Measurements from ENCODE around the gene MAST1.

DNA sequence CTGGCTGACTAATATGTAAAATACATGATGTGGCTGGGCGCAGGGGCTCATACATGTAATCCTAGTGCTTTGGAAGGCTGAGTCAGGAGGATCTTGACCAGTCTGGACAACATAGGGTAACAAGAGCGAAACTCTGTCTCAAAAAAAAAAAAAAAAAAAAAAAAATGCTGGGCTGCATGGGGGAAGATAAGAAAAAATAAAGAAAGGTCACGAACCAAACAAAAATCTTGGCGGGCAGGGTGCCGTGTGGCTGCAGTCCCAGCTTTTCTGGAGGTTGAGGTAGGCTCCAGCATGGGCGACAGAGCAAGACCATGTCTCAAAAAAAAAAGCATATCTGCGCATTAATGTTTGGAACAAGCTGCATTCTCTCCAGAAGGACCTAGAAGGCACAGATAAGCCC lies 23.2 kb upstream of the MAST1 start:
- TF ChIP-seq, protein P1, sequence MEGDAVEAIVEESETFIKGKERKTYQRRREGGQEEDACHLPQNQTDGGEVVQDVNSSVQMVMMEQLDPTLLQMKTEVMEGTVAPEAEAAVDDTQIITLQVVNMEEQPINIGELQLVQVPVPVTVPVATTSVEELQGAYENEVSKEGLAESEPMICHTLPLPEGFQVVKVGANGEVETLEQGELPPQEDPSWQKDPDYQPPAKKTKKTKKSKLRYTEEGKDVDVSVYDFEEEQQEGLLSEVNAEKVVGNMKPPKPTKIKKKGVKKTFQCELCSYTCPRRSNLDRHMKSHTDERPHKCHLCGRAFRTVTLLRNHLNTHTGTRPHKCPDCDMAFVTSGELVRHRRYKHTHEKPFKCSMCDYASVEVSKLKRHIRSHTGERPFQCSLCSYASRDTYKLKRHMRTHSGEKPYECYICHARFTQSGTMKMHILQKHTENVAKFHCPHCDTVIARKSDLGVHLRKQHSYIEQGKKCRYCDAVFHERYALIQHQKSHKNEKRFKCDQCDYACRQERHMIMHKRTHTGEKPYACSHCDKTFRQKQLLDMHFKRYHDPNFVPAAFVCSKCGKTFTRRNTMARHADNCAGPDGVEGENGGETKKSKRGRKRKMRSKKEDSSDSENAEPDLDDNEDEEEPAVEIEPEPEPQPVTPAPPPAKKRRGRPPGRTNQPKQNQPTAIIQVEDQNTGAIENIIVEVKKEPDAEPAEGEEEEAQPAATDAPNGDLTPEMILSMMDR (IDR thresholded peaks at IDR 0.05), result no peak
- TF ChIP-seq POLR2A (IDR thresholded peaks at IDR 0.05), result no peak

Measured in adrenal gland (tissue), 5 donors.